HepG2 (cell line): ENCODE measurements around the gene WSCD2. TPM values are rescaled to one million over a fixed set of nuclear protein-coding genes. Genes with fewer than 3 reads are reported as not detected.

Experiments used
- ATAC-seq: fragments of 200-7000 bp; cut with Tn5 transposase; 3 replicates; pipeline ENCODE4 v1.9.1; 2020; ENCODE audit warnings: mild to moderate bottlenecking, moderate library complexity
- BruUV-seq: library from RNA; stranded (reverse); fragments of 400-500 nt; replicated peaks from 2 replicates; lab custom pipeline; 2021; lab: Mats Ljungman, UMichigan
- CTCF ChIA-PET: fragments of 300-600 bp; formaldehyde crosslinking; extraction: SDS; loops from one replicate; lab custom pipeline; 2021; ENCODE audit warnings: low total read pairs, inconsistent platforms, low intra/inter-chr PET ratio; lab: Yijun Ruan, JAX
- POLR2A ChIA-PET: fragments of 350-600 bp; sonication (Branson Sonifier 250); formaldehyde crosslinking; loops from one replicate; lab custom pipeline; 2020; ENCODE audit warnings: antibody characterized with exemption, inconsistent platforms; lab: Yijun Ruan, JAX
- DNase-seq: peaks from one replicate; pipeline ENCODE4 v3.0.0-alpha.2; 2015; ENCODE audit warnings: low spot score
- FAIRE-seq: peaks from 3 replicates; lab custom pipeline; 2011; peaks lifted over from hg19 to GRCh38; lab: Jason Lieb, UNC
- H2AFZ ChIP-seq: one replicate; pipeline ENCODE4 v1.6.1; 2011; ENCODE audit warnings: low read length, inconsistent platforms
- H3K27ac ChIP-seq: fragments of 300-600 bp; 3 replicates; pipeline ENCODE4 v1.8.0; 2011; ENCODE audit warnings: mixed run types, mild to moderate bottlenecking, mixed read lengths, low read length, inconsistent platforms; ENCODE audit not compliant: insufficient read depth; ENCODE audit errors: extremely low read length
- H3K27me3 ChIP-seq, 2 experiments: fragments of 200-600 bp in 1 of 2; 2 replicates in 1 of 2; 3 replicates in 1 of 2; pipeline versions ENCODE4 v1.6.0 to v1.8.0; 2011; ENCODE audit warnings: low read length in 2 of 2, mild to moderate bottlenecking in 2 of 2, moderate library complexity in 2 of 2, inconsistent platforms in 1 of 2; ENCODE audit not compliant: insufficient read depth in 2 of 2, control insufficient read depth in 1 of 2
- H3K36me3 ChIP-seq, 2 experiments: fragments of 200-600 bp in 1 of 2; replicated peaks in 1 of 2; 2 replicates in 1 of 2; 3 replicates in 1 of 2; pipeline versions ENCODE4 v1.5.1 to v1.8.0; 2011; ENCODE audit warnings: low read length in 2 of 2, inconsistent platforms in 1 of 2; ENCODE audit not compliant: insufficient read depth in 2 of 2, control insufficient read depth in 1 of 2
- H3K4me1 ChIP-seq: 2 replicates; pipeline ENCODE4 v1.5.1; 2012; ENCODE audit warnings: low read length, inconsistent platforms; ENCODE audit not compliant: insufficient read depth
- H3K4me2 ChIP-seq: 2 replicates; pipeline ENCODE4 v1.6.0; 2011; ENCODE audit warnings: low read depth, low read length, inconsistent platforms
- H3K4me3 ChIP-seq, 3 experiments: fragments of 200-600 bp in 1 of 3; sonication (generic), shearing (Covaris generic) in 1 of 3; replicated peaks in 1 of 3; 2 replicates each; pipeline ENCODE4 v1.5.1; 2011 to 2016; ENCODE audit warnings: low read length in 3 of 3, inconsistent platforms in 2 of 3, low read depth in 2 of 3, mild to moderate bottlenecking in 2 of 3, control low read depth in 1 of 3, mixed read lengths in 1 of 3; ENCODE audit not compliant: insufficient read depth in 1 of 3
- H3K79me2 ChIP-seq: one replicate; pipeline ENCODE4 v1.6.1; 2011; ENCODE audit warnings: low read length, inconsistent platforms; ENCODE audit not compliant: insufficient read depth
- H3K9ac ChIP-seq: 2 replicates; pipeline ENCODE4 v1.6.0; 2011; ENCODE audit warnings: mild to moderate bottlenecking, low read depth, low read length, inconsistent platforms; ENCODE audit not compliant: insufficient read depth
- H3K9me3 ChIP-seq: 2 replicates; pipeline ENCODE4 v1.5.1; 2012; ENCODE audit warnings: mild to moderate bottlenecking, low read length
- H4K20me1 ChIP-seq: 2 replicates; pipeline ENCODE4 v1.6.0; 2011; ENCODE audit warnings: inconsistent platforms, mild to moderate bottlenecking, low read length, moderate library complexity; ENCODE audit not compliant: insufficient read depth
- FOXC1 ChIP-seq: sonication (generic); formaldehyde crosslinking; IDR thresholded peaks from 2 replicates; pipeline ENCODE4 v1.8.0; 2022; ENCODE audit warnings: mild to moderate bottlenecking, missing genetic modification reagents, borderline replicate concordance
- HOXA3 ChIP-seq: sonication (generic); formaldehyde crosslinking; IDR thresholded peaks from 2 replicates; pipeline ENCODE4 v1.5.0; 2020; ENCODE audit warnings: missing genetic modification reagents
- JUN ChIP-seq: sonication (generic); formaldehyde crosslinking; IDR thresholded peaks from 2 replicates; pipeline ENCODE4 v1.4.0; 2020; ENCODE audit warnings: mild to moderate bottlenecking, missing genetic modification reagents
- KMT2B ChIP-seq: IDR thresholded peaks from 2 replicates; pipeline ENCODE4 v1.6.1; 2016; ENCODE audit warnings: missing genetic modification reagents, missing compliant biosample characterization
- SKI ChIP-seq: fragments of 450-650 bp; IDR thresholded peaks from one replicate; pipeline ENCODE4 v1.6.1; 2018; ENCODE audit warnings: mild to moderate bottlenecking; ENCODE audit not compliant: partially characterized antibody
- ZNF138 ChIP-seq: sonication (generic); formaldehyde crosslinking; IDR thresholded peaks from 2 replicates; pipeline ENCODE4 v1.5.0; 2020; ENCODE audit warnings: mild to moderate bottlenecking, low read depth, missing genetic modification reagents
- ZNF564 ChIP-seq: sonication (generic); formaldehyde crosslinking; IDR thresholded peaks from 2 replicates; pipeline ENCODE4 v1.8.1; 2023; ENCODE audit warnings: mild to moderate bottlenecking, missing genetic modification reagents
- ZNF747 ChIP-seq: sonication (generic); formaldehyde crosslinking; IDR thresholded peaks from 2 replicates; pipeline ENCODE4 v1.8.1; 2023; ENCODE audit warnings: missing genetic modification reagents, mild to moderate bottlenecking, borderline replicate concordance
- WGBS: methylation state at CpG from one replicate; pipeline ENCODE4 v1.1.6; 2017; ENCODE audit warnings: low lambda C conversion rate; 5-methylcytosine and 5-hydroxymethylcytosine counted together
- in situ Hi-C: cut with HindIII; loops from 2 replicates; pipeline ENCODE4 v1.10.0; 2017; ENCODE audit warnings: low pct_unique_long_range_greater_than_20kb; ENCODE audit not compliant: extremely low pct_ligation_motif_present
- intact Hi-C: fragments of 100-400 bp; cut with micrococcal nuclease; formaldehyde crosslinking; loops from one replicate; pipeline ENCODE4 v1.10.0; 2022; ENCODE audit not compliant: unreplicated experiment
- polyA plus RNA-seq, 8 experiments: library from polyadenylated mRNA; depleted of rRNA in 3 of 8; stranded (reverse) in 7 of 8; unstranded in 1 of 8; fragments of >200 nt; fragmentation: Illumina TruSeq in 4 of 8; extraction: Trizol in 4 of 8; gene quantifications; 2 replicates each; pipeline versions ENCODE4 v1.2.1 to v1.2.3, GENCODE V29; 2011 to 2016; ENCODE audit warnings: low read depth in 4 of 8, missing spikeins in 1 of 8, mixed read lengths in 1 of 8; ENCODE audit not compliant: insufficient read depth in 1 of 8
- total RNA-seq, 5 experiments: library from RNA; depleted of rRNA; stranded (reverse); fragments of >200 nt; fragmentation: Illumina TruSeq; extraction: Trizol; gene quantifications; 2 replicates each; pipeline ENCODE4 v1.2.3, GENCODE V29; 2016; ENCODE audit warnings: low read depth in 1 of 5
- TF ChIP-seq, protein P1 (sequence below): sonication (generic); formaldehyde crosslinking; IDR thresholded peaks from 2 replicates; pipeline ENCODE4 v1.5.0; 2020; ENCODE audit warnings: mild to moderate bottlenecking, missing genetic modification reagents, moderate library complexity
- TF ChIP-seq, protein P2 (sequence below): sonication (generic); formaldehyde crosslinking; IDR thresholded peaks from 2 replicates; pipeline ENCODE4 v1.4.0; 2020; ENCODE audit warnings: missing genetic modification reagents, borderline replicate concordance
- TF ChIP-seq, protein P3 (sequence below): sonication (generic); formaldehyde crosslinking; IDR thresholded peaks from 2 replicates; pipeline ENCODE4 v1.4.0; 2020; ENCODE audit warnings: missing genetic modification reagents, mild to moderate bottlenecking, borderline replicate concordance
- TF ChIP-seq, protein P4 (sequence below): sonication (generic); formaldehyde crosslinking; IDR thresholded peaks from 2 replicates; pipeline ENCODE4 v1.4.0; 2020; ENCODE audit warnings: missing genetic modification reagents, borderline replicate concordance

The WSCD2 gene
- total and polyA plus RNA-seq, 2 of the 13 experiments (the other 11 are each of a cell fraction or from before 2014, with no cell fraction given), result not detected

DNA sequence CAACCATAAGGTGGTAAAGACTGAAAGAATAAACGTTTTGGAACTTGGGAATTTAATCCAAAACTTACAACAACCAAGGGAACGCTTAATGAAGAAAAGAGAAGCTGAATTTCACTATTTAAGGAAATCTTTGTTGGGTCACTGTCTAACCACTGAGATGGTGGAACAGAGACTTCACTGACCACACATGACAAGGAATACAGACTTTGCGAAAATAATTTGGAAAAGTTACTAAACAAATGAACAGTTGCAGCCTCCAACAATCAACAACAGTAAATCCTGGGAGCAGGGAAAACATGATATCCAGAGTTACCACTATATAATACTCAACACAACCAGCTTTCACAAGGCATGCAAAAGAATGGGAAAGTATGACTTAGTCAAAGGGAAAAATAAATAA is 131.0 kb downstream of the WSCD2 start:
- in situ Hi-C loops, result no loop called here
- H4K20me1 ChIP-seq, result no peaks in the 10 kb centered on the region
- DNase-seq, result no peak
- no peak for TF ChIP-seq ZNF747
- no peak for TF ChIP-seq ZNF564
- no peak for TF ChIP-seq HOXA3 (CRISPR knock-in tag)
- TF ChIP-seq, protein P1, sequence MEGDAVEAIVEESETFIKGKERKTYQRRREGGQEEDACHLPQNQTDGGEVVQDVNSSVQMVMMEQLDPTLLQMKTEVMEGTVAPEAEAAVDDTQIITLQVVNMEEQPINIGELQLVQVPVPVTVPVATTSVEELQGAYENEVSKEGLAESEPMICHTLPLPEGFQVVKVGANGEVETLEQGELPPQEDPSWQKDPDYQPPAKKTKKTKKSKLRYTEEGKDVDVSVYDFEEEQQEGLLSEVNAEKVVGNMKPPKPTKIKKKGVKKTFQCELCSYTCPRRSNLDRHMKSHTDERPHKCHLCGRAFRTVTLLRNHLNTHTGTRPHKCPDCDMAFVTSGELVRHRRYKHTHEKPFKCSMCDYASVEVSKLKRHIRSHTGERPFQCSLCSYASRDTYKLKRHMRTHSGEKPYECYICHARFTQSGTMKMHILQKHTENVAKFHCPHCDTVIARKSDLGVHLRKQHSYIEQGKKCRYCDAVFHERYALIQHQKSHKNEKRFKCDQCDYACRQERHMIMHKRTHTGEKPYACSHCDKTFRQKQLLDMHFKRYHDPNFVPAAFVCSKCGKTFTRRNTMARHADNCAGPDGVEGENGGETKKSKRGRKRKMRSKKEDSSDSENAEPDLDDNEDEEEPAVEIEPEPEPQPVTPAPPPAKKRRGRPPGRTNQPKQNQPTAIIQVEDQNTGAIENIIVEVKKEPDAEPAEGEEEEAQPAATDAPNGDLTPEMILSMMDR (CRISPR knock-in tag), result no peak
- no peak for TF ChIP-seq SKI
- TF ChIP-seq FOXC1 (CRISPR knock-in tag), result no peak
- no peak for TF ChIP-seq KMT2B (CRISPR knock-in tag)
- TF ChIP-seq JUN (CRISPR knock-in tag), result no peak
- TF ChIP-seq ZNF138, result no peak
- H3K27ac ChIP-seq, result no peak overlapping the region
- no peaks in the 10 kb centered on the region for H3K79me2 ChIP-seq
- no peaks in the 10 kb centered on the region; a peak in 2 of 5 replicates for H3K27me3 ChIP-seq
- POLR2A ChIA-PET, result no interaction called here
- FAIRE-seq, result no peak
- no peaks in the 10 kb centered on the region for H3K4me1 ChIP-seq
- intact Hi-C loops, result no loop called here
- H3K9me3 ChIP-seq, result no peaks in the 10 kb centered on the region
- H2AFZ ChIP-seq, result no peak overlapping the region
- no peak overlapping the region for H3K4me3 ChIP-seq
- CTCF ChIA-PET, result no interaction called here
- no TSS peak for BruUV-seq
- H3K36me3 ChIP-seq, result no peaks in the 10 kb centered on the region
- no peak overlapping the region for H3K4me2 ChIP-seq
- no peak for ATAC-seq
- 3% methylated on average over 3 of the region's 3 CpGs for WGBS
- no peak overlapping the region for H3K9ac ChIP-seq

DNA sequence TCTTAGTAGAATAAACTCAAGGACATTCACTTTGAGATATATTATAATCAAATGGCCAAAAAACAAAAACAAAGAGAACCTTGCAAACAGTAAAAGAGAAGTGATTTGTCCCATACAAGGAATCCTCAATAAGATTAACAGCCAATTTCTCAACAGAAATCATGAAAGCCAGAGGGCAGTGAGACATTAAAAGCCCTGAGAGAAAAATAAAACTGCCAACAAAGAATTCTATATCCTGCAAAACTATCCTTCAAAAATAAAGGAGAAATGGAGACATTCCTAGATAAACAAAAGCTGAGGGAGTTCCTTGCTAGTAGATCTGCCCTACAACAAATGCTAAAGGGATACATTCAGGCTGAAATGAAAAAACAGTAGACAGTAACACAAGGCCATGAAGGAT is 131.9 kb downstream of the WSCD2 start:
- no peaks in the 10 kb centered on the region; a peak in 2 of 5 replicates for H3K27me3 ChIP-seq
- H3K27ac ChIP-seq, result no peak overlapping the region
- intact Hi-C loops, result no loop called here
- H2AFZ ChIP-seq, result no peak overlapping the region
- FAIRE-seq (no peak), DNase-seq (no peak), ATAC-seq (no peak)
- no peaks in the 10 kb centered on the region for H3K36me3 ChIP-seq
- BruUV-seq, result no TSS peak
- H3K9me3 ChIP-seq, result no peaks in the 10 kb centered on the region
- H3K4me1 ChIP-seq, result no peaks in the 10 kb centered on the region
- H3K9ac ChIP-seq, result no peak overlapping the region
- H3K4me2 ChIP-seq, result no peak overlapping the region
- no peaks in the 10 kb centered on the region for H3K79me2 ChIP-seq
- ChIA-PET POLR2A (no interaction called here), CTCF (no interaction called here)
- H3K4me3 ChIP-seq, result no peak overlapping the region
- in situ Hi-C loops, result no loop called here
- H4K20me1 ChIP-seq, result no peaks in the 10 kb centered on the region
- TF ChIP-seq, protein P2, sequence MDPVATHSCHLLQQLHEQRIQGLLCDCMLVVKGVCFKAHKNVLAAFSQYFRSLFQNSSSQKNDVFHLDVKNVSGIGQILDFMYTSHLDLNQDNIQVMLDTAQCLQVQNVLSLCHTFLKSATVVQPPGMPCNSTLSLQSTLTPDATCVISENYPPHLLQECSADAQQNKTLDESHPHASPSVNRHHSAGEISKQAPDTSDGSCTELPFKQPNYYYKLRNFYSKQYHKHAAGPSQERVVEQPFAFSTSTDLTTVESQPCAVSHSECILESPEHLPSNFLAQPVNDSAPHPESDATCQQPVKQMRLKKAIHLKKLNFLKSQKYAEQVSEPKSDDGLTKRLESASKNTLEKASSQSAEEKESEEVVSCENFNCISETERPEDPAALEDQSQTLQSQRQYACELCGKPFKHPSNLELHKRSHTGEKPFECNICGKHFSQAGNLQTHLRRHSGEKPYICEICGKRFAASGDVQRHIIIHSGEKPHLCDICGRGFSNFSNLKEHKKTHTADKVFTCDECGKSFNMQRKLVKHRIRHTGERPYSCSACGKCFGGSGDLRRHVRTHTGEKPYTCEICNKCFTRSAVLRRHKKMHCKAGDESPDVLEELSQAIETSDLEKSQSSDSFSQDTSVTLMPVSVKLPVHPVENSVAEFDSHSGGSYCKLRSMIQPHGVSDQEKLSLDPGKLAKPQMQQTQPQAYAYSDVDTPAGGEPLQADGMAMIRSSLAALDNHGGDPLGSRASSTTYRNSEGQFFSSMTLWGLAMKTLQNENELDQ (CRISPR knock-in tag), result no peak
- TF ChIP-seq, protein P3, sequence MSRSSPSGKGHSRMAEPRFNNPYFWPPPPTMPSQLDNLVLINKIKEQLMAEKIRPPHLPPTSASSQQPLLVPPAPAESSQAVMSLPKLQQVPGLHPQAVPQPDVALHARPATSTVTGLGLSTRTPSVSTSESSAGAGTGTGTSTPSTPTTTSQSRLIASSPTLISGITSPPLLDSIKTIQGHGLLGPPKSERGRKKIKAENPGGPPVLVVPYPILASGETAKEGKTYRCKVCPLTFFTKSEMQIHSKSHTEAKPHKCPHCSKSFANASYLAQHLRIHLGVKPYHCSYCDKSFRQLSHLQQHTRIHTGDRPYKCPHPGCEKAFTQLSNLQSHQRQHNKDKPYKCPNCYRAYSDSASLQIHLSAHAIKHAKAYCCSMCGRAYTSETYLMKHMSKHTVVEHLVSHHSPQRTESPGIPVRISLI (CRISPR knock-in tag), result no peak
- TF ChIP-seq, protein P4, sequence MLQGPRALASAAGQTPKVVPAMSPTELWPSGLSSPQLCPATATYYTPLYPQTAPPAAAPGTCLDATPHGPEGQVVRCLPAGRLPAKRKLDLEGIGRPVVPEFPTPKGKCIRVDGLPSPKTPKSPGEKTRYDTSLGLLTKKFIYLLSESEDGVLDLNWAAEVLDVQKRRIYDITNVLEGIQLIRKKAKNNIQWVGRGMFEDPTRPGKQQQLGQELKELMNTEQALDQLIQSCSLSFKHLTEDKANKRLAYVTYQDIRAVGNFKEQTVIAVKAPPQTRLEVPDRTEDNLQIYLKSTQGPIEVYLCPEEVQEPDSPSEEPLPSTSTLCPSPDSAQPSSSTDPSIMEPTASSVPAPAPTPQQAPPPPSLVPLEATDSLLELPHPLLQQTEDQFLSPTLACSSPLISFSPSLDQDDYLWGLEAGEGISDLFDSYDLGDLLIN, result no peak
